Measurements from ENCODE around the gene RPS2. TPM values are rescaled to one million over a fixed set of nuclear protein-coding genes. Genes with fewer than 3 reads are reported as not detected.
A peak's percentile ranks its signal among the peaks of the same experiment; 100 is the strongest.

Gene RPS2
- total and polyA plus RNA-seq, 2 of the 8 experiments (the other 6 are each of a cell fraction or from before 2014, with no cell fraction given), result 4,042 to 16,783 TPM

DNA sequence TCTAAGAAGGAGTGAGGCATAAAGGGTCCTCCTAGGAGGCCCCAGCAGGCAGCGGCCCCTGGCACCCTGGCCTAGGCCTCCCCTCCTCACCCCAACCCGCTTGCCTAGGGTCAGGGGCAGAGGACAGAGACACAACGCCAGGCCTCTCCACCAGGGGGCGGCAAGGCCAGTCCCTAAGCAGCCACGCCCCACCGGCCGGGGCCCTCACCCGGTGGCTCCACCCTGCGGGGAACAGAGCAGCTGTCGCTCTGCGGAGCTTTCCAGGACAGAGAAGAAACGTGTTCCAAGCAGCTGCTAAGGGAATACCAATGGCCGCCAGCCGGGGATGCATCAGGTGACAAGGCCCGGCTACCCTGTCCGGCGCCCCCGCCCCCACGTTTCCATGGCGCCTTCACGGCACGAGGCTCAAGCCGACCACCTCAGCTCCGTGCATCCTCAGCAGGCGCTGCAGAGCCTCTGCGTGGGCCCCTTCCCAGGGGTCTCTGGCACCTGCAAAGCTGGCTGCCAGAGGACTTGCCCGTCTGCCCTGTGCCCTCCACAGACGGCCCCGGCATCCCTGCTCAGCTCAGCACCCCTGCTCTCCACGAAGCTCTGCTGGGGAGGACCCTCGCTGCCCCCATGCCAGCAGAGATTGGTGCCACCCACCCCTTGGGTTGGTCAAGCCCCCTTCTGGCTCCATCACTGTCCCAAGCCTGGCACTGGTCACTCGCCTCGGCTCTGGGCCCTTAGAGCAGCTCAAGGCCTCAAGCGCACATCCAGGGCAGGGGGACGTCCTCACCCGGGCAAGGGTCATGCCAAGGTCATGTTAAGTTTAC is 39.4 kb upstream of the RPS2 start (continued):
- TF ChIP-seq, protein P1, sequence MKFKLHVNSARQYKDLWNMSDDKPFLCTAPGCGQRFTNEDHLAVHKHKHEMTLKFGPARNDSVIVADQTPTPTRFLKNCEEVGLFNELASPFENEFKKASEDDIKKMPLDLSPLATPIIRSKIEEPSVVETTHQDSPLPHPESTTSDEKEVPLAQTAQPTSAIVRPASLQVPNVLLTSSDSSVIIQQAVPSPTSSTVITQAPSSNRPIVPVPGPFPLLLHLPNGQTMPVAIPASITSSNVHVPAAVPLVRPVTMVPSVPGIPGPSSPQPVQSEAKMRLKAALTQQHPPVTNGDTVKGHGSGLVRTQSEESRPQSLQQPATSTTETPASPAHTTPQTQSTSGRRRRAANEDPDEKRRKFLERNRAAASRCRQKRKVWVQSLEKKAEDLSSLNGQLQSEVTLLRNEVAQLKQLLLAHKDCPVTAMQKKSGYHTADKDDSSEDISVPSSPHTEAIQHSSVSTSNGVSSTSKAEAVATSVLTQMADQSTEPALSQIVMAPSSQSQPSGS (IDR thresholded peaks at IDR 0.05; ENCODE audit: low read length), result no peak
- TF ChIP-seq TCF12 (IDR thresholded peaks at IDR 0.05; ENCODE audit: low read depth, low read length) (0 out of 2 replicates have a peak, but pooled peaks have one; percentile 83), CTCF (IDR thresholded peaks at IDR 0.05; ENCODE audit: control extremely low read depth in 1 of 3, insufficient read depth in 1 of 3, low read depth in 1 of 3, low read length in 3 of 3) (peak in 2 of 3 experiments; percentile 98 to 99; a peak in 3 of 4 replicates), HDAC6 (IDR thresholded peaks at IDR 0.05; ENCODE audit: low read depth, low read length) (no peak), SP4 (IDR thresholded peaks at IDR 0.05; ENCODE audit: low read length) (peak; percentile 95), CEBPB (IDR thresholded peaks at IDR 0.05; ENCODE audit: low read depth, low read length) (peak; percentile 26; the same call in 1 of the 2 replicates), JUN (IDR thresholded peaks at IDR 0.05; ENCODE audit: low read depth, low read length) (no peak), EGR1 (IDR thresholded peaks at IDR 0.05; ENCODE audit: borderline replicate concordance, low read depth, low read length) (peak; percentile 56; the same call in 1 of the 2 replicates), GTF2F1 (IDR thresholded peaks at IDR 0.05; ENCODE audit: borderline replicate concordance, low read depth, low read length) (no peak), RNF2 (IDR thresholded peaks at IDR 0.05; ENCODE audit: borderline replicate concordance, low read depth, low read length, missing control alignments, poor library complexity, severe bottlenecking) (no peak), SP2 (IDR thresholded peaks at IDR 0.05; ENCODE audit: low read length) (no peak), JUND (IDR thresholded peaks at IDR 0.05; ENCODE audit: low read length) (peak; percentile 28; the same call in 1 of the 2 replicates), EP300 (IDR thresholded peaks at IDR 0.05; ENCODE audit: borderline replicate concordance in 1 of 2, low read depth in 2 of 2, low read length in 2 of 2) (peak in 1 of 2 experiments; percentile 12; a peak in 1 of 3 replicates), GABPA (IDR thresholded peaks at IDR 0.05; ENCODE audit: borderline replicate concordance, insufficient read depth, low read length) (peak; percentile 75; the same call in 1 of the 2 replicates), NANOG (IDR thresholded peaks at IDR 0.05; ENCODE audit: insufficient read depth, low read depth, low read length, poor library complexity, severe bottlenecking) (peak; percentile 1), TAF1 (IDR thresholded peaks at IDR 0.05; ENCODE audit: low read depth, low read length) (no peak)

Data from H1 (cell line).